ENCODE results near the gene KLHL40.

- TF ChIP-seq, protein P1, sequence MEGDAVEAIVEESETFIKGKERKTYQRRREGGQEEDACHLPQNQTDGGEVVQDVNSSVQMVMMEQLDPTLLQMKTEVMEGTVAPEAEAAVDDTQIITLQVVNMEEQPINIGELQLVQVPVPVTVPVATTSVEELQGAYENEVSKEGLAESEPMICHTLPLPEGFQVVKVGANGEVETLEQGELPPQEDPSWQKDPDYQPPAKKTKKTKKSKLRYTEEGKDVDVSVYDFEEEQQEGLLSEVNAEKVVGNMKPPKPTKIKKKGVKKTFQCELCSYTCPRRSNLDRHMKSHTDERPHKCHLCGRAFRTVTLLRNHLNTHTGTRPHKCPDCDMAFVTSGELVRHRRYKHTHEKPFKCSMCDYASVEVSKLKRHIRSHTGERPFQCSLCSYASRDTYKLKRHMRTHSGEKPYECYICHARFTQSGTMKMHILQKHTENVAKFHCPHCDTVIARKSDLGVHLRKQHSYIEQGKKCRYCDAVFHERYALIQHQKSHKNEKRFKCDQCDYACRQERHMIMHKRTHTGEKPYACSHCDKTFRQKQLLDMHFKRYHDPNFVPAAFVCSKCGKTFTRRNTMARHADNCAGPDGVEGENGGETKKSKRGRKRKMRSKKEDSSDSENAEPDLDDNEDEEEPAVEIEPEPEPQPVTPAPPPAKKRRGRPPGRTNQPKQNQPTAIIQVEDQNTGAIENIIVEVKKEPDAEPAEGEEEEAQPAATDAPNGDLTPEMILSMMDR (conservative IDR thresholded peaks at IDR 0.05 in 1 of 2, IDR thresholded peaks at IDR 0.05 in 1 of 2; ENCODE audit: extremely low read depth in 1 of 2, insufficient read depth in 1 of 2, low read depth in 1 of 2, low read length in 2 of 2): no peak
- no peak for TF ChIP-seq EZH2 (IDR thresholded peaks at IDR 0.05; ENCODE audit: borderline replicate concordance, low read length)
These were observed 25.7 kb upstream of the KLHL40 start for GRCh38 chr3:42659451-42660130.
